SH-SY5Y (cell line): ENCODE measurements around the gene ARHGAP26.

Experiments used
- GATA2 ChIP-seq: IDR thresholded peaks from 2 replicates; pipeline ENCODE4 v1.6.1; 2011; ENCODE audit warnings: mild to moderate bottlenecking, low read depth, low read length
- GATA3 ChIP-seq: IDR thresholded peaks from 2 replicates; pipeline ENCODE4 v1.6.1; 2011; ENCODE audit warnings: low read depth, mild to moderate bottlenecking, low read length, moderate library complexity

GRCh38 chr5:142973932-142974331 is 203.8 kb downstream of the ARHGAP26 start:
- TF ChIP-seq GATA2 (no peak), GATA3 (no peak)
